ENCODE data around the gene ZSCAN22. TPM values are rescaled to one million over a fixed set of nuclear protein-coding genes. Genes with fewer than 3 reads are reported as not detected.

Gene ZSCAN22
- total RNA-seq, 1 experiment from 2014 or later, result not detected

DNA sequence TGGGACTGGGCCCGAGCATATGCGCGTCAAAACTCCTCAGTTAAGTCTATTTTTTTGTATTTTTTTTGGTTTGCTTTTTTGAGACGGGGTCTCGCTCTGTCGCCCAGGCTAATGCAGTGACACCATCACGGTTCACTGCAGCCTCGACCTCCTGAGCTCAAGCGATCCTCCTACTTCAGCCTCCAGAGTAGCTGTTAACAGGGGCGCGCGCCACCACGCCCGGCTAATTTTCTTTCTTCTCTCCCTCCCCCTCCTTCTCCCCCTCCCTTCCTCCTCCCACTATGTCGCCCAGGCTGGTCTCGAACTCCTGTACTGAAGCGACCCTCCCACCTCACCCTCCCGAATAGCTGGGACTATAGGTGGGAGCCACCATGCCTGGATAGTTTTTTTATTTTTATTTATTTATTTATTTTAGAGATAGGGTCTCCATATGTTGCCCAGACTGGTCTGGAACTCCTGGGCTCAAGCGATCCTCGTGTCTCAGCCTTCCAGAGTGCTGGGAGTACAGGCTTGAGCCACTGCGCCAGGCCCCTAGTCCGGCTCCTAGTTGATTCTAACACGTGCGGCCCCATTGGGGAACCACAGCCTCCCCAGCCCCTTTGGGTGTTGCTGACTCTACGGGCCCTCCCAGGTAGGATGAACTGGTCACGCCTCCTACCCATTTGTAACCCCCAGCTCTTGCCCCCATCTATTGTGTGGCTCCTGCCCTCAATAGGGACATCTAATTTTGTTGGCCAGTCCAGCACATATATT lies 54.8 kb downstream of the ZSCAN22 start:
- H3K4me2 ChIP-seq, result peak overlapping the region; percentile 76
- peak overlapping the region; percentile 77 for H2AFZ ChIP-seq
- ChIA-PET CTCF (no interaction called here), POLR2A (ENCODE audit: unreplicated experiment) (interaction anchor here (0.6 to 1.3 kb wide), 2 partner anchors 11 to 19 kb away, joined by 3 to 4 read pairs; partner anchors contain the start of gene ZNF497)
- no peaks in the 10 kb centered on the region for H3F3A ChIP-seq (ENCODE audit: insufficient read depth, low read depth)
- H3K36me3 ChIP-seq (ENCODE audit: low read depth), result no peaks in the 10 kb centered on the region
- no peak for DNase-seq
- no peak for TF ChIP-seq EZH2 (IDR thresholded peaks at IDR 0.05; ENCODE audit: low read depth)
- no peak for TF ChIP-seq CTCF (conservative IDR thresholded peaks at IDR 0.05)
- no peaks in the 10 kb centered on the region for H3K9me2 ChIP-seq (ENCODE audit: insufficient read depth)
- H3K9me3 ChIP-seq (ENCODE audit: insufficient read depth, low read depth), result no peaks in the 10 kb centered on the region
- intact Hi-C loops (cut with micrococcal nuclease; ENCODE audit: unreplicated experiment), result loop anchor here (1.0 to 5.0 kb wide), 5 partner anchors 13 to 96 kb away; partner anchors contain the start of genes RNF225, ZNF446, ZNF497 and ZNF584
- BruUV-seq (replicated peaks), result no TSS peak
- H3K79me2 ChIP-seq (ENCODE audit: low read depth), result peaks cover 28% of the 10 kb centered on the region
- H4K20me1 ChIP-seq (ENCODE audit: insufficient read depth), result no peaks in the 10 kb centered on the region
- H3K4me3 ChIP-seq, result peak overlapping the region; percentile 92
- no peaks in the 10 kb centered on the region for H3K27me3 ChIP-seq (ENCODE audit: insufficient read depth, low read depth)
- no peak overlapping the region for H3K27ac ChIP-seq
- H3K4me1 ChIP-seq (replicated peaks; ENCODE audit: insufficient read depth), result peaks cover 12% of the 10 kb centered on the region

- Histone ChIP-seq H3K79me2 (ENCODE audit: low read depth) (peaks cover 39% of the 10 kb centered on the region), H2AFZ (no peak overlapping the region), H3K9me3 (ENCODE audit: insufficient read depth, low read depth) (no peaks in the 10 kb centered on the region), H3K4me1 (replicated peaks; ENCODE audit: insufficient read depth) (peaks cover 14% of the 10 kb centered on the region), H3K4me3 (no peak overlapping the region), H3K9me2 (ENCODE audit: insufficient read depth) (no peaks in the 10 kb centered on the region), H4K20me1 (ENCODE audit: insufficient read depth) (peaks cover 6% of the 10 kb centered on the region), H3K27me3 (ENCODE audit: insufficient read depth, low read depth) (no peaks in the 10 kb centered on the region), H3K27ac (no peak overlapping the region), H3F3A (ENCODE audit: insufficient read depth, low read depth) (no peaks in the 10 kb centered on the region), H3K4me2 (no peak overlapping the region), H3K36me3 (ENCODE audit: low read depth) (no peaks in the 10 kb centered on the region)
- BruUV-seq (replicated peaks), result no TSS peak
- intact Hi-C loops (cut with micrococcal nuclease; ENCODE audit: unreplicated experiment), result loop anchor here (5.0 kb wide), 1 partner anchor 94 kb away; the partner anchor contains the start of gene ZNF446
- TF ChIP-seq EZH2 (IDR thresholded peaks at IDR 0.05; ENCODE audit: low read depth) (no peak), CTCF (conservative IDR thresholded peaks at IDR 0.05) (no peak)
- POLR2A ChIA-PET (ENCODE audit: unreplicated experiment), result no interaction called here
- CTCF ChIA-PET, result no interaction called here
- no peak for DNase-seq
These were observed 56.3 kb downstream of the ZSCAN22 start for GRCh38 chr19:58382997-58383603.

GRCh38 chr19:58385313-58385890 lies 58.6 kb downstream of the ZSCAN22 start:
- ChIA-PET CTCF (no interaction called here), POLR2A (ENCODE audit: unreplicated experiment) (no interaction called here)
- Histone ChIP-seq H3K9me2 (ENCODE audit: insufficient read depth) (no peaks in the 10 kb centered on the region), H2AFZ (no peak overlapping the region), H3K27me3 (ENCODE audit: insufficient read depth, low read depth) (no peaks in the 10 kb centered on the region), H3F3A (ENCODE audit: insufficient read depth, low read depth) (peaks cover 8% of the 10 kb centered on the region; the same call in 1 of the 2 replicates), H3K4me1 (replicated peaks; ENCODE audit: insufficient read depth) (peaks cover 22% of the 10 kb centered on the region), H3K9me3 (ENCODE audit: insufficient read depth, low read depth) (no peaks in the 10 kb centered on the region), H3K4me2 (peak overlapping the region; percentile 77), H3K4me3 (peak overlapping the region; percentile 93), H3K27ac (peak overlapping the region; percentile 95), H3K79me2 (ENCODE audit: low read depth) (peaks cover 60% of the 10 kb centered on the region), H4K20me1 (ENCODE audit: insufficient read depth) (peaks cover 7% of the 10 kb centered on the region), H3K36me3 (ENCODE audit: low read depth) (no peaks in the 10 kb centered on the region)
- peak in 1 of 2 experiments; percentile 20 for DNase-seq
- BruUV-seq (replicated peaks), result no TSS peak
- TF ChIP-seq EZH2 (IDR thresholded peaks at IDR 0.05; ENCODE audit: low read depth) (no peak), CTCF (conservative IDR thresholded peaks at IDR 0.05) (no peak)
- intact Hi-C loops (cut with micrococcal nuclease; ENCODE audit: unreplicated experiment), result no loop called here

Data from PC-9 (cell line).